Heart left ventricle (tissue), 16 donors: Measurements from ENCODE around the gene HACD2. TPM values are rescaled to one million over a fixed set of nuclear protein-coding genes. Genes with fewer than 3 reads are reported as not detected.

Experiments used
- ATAC-seq, 4 donors: fragments of 200-7000 bp; cut with Tn5 transposase; one replicate each; pipeline ENCODE4 v1.9.1; 2020 to 2022; ENCODE audit warnings: moderate library complexity in 4 of 4, mild to moderate bottlenecking in 3 of 4, moderate number of reproducible peaks in 1 of 4
- DNase-seq, 5 donors: peaks; one replicate each; pipeline ENCODE4 v3.0.0-alpha.2; 2020
- H3K27ac ChIP-seq, 12 donors: fragments of 200-600 bp; sonication (generic) in 4 of 12; one replicate each; pipeline versions ENCODE4 v1.5.0 to v1.8.0; 2016 to 2022; ENCODE audit warnings: mild to moderate bottlenecking in 2 of 12
- H3K27me3 ChIP-seq, 9 donors: fragments of 200-600 bp; sonication (generic) in 2 of 9; one replicate each; pipeline versions ENCODE4 v1.5.1 to v1.8.0; 2016 to 2022; ENCODE audit warnings: mild to moderate bottlenecking in 3 of 9
- H3K36me3 ChIP-seq, 9 donors: fragments of 200-600 bp; sonication (generic) in 2 of 9; one replicate each; pipeline versions ENCODE4 v1.5.0 to v1.8.0; 2018 to 2022; ENCODE audit warnings: mild to moderate bottlenecking in 2 of 9
- H3K4me1 ChIP-seq, 12 donors: fragments of 200-600 bp; sonication (generic) in 4 of 12; one replicate each; pipeline versions ENCODE4 v1.5.0 to v1.8.0; 2016 to 2022; ENCODE audit warnings: mild to moderate bottlenecking in 3 of 12
- H3K4me3 ChIP-seq, 12 donors: fragments of 200-600 bp; sonication (generic) in 4 of 12; one replicate each; pipeline versions ENCODE4 v1.5.0 to v1.8.0; 2017 to 2022; ENCODE audit warnings: mild to moderate bottlenecking in 9 of 12, moderate library complexity in 4 of 12
- H3K9me3 ChIP-seq, 12 donors: fragments of 200-600 bp; sonication (generic) in 4 of 12; one replicate each; pipeline versions ENCODE4 v1.5.0 to v1.8.0; 2016 to 2022; ENCODE audit warnings: mild to moderate bottlenecking in 1 of 12
- POLR2A ChIP-seq, 2 donors: fragments of 450-650 bp; IDR thresholded peaks; one replicate each; pipeline ENCODE4 v1.6.1; 2017; ENCODE audit warnings: antibody characterized with exemption in 2 of 2, mild to moderate bottlenecking in 2 of 2, moderate library complexity in 2 of 2
- WGBS, 4 donors: extraction: QIAGEN DNeasy Blood & Tissue Kit in 2 of 4; methylation state at CpG; one replicate each; pipeline versions ENCODE4 v1.1.5 to v1.1.7; 2013 to 2018; 5-methylcytosine and 5-hydroxymethylcytosine counted together
- intact Hi-C, 10 donors: fragments of 100-400 bp; cut with DNase I; formaldehyde crosslinking; loops; one replicate each; pipeline versions ENCODE4 v1.11.1 to v1.14.2; 2022
- polyA plus RNA-seq, 2 donors: library from polyadenylated mRNA; stranded (reverse); fragments of 200-250 nt; gene quantifications; one replicate each; pipeline ENCODE4 v1.2.3, GENCODE V29; 2013
- total RNA-seq, 9 donors: library from RNA; depleted of rRNA in 2 of 9; stranded (reverse); fragments of >200 nt in 2 of 9; fragmentation: NEBNext Ultra II Directional in 3 of 9; extraction: Animal tissue kit (Norgen Biotek cat#: 25700) in 3 of 9; gene quantifications; one replicate each; pipeline versions ENCODE4 v1.1.0 to v1.2.4, GENCODE V29; 2016 to 2023
- TF ChIP-seq, protein P1 (sequence below), 12 donors: fragments of 200-600 bp; sonication (generic) in 4 of 12; IDR thresholded peaks; one replicate each; pipeline versions ENCODE4 v1.5.0 to v1.8.0; 2018 to 2022; ENCODE audit warnings: antibody characterized with exemption in 12 of 12, mild to moderate bottlenecking in 5 of 12
- donor health status: ischemic (EF 13 %, LVEDD 7.1; RV severe dilation, severe dysfunction).
- donor health status: healthy with polysubstance abuse.
- donor health status: DM: no; HTN: yes; CAD: no.
- donor health status: DM: no; HTN: no; CAD: no.
- donor health status: ischemic (EF 25% LVEDD 6.9; RV normal size, moderate dysfunction).
- donor health status: ischemic (EF 25% LVEDD 5.7; RV mildly dilated, moderate dysfunction).
- donor health status: healthy.
- donor health status: DM: yes; HTN: yes; CAD: no.
- donor health status: ischemic (EF 35%, LVEDD 5.7; RV mildly dilated, moderate dysfunction).
- donor health status: nonischemic (EF 11% LVEDD 7.7; RV severe dilation, severe dysfunction).
- donor health status: DM: yes; HTN: yes; CAD: no.
- donor health status: PGD.
- donor health status: ischemic (EF 29% LVEDD 5.4; RV normal size, mild dysfunction).
- donor health status: nonischemic (EF 23%, LVEDD 6.1; RV moderate dilation, normal function).

Gene HACD2
- total and polyA plus RNA-seq, 11 donors = 5.6 to 23.3 (median 9.7) TPM

DNA sequence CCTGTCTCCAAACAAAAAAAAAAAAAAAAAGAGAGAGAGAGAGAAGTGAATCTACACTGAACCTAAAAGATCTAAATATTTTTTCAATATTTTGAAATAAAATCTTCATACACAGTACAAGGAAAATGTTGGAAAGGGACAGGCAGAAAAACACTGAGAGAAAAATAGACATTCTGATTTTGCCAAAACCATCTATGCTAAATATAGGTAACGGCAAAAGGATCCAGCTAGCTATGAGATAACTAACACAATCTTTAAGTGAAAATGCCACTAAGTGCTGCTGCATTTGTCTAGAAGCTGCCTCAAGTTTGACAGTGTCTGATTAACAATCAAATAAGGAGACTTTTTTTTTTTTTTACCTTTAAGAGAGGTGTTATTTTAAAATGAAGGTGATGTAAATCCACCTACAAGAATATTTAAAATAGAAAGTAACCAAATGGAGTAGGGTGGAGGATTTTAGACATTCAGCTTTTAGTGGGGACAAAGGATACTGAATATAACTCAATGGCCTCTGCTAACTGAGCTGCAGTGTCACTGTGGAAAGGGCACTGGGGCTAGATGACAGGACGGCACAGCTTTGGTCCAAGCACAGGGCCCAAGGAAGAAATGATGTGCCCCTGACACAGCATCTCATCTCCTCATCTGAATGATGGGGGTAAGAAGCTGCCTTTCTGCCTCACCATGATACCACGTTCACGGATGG, 62.4 kb downstream of the HACD2 start:
- DNase-seq (no peak), ATAC-seq (peak; percentile 22 to 52 (median 38))
- TF ChIP-seq, protein P1, sequence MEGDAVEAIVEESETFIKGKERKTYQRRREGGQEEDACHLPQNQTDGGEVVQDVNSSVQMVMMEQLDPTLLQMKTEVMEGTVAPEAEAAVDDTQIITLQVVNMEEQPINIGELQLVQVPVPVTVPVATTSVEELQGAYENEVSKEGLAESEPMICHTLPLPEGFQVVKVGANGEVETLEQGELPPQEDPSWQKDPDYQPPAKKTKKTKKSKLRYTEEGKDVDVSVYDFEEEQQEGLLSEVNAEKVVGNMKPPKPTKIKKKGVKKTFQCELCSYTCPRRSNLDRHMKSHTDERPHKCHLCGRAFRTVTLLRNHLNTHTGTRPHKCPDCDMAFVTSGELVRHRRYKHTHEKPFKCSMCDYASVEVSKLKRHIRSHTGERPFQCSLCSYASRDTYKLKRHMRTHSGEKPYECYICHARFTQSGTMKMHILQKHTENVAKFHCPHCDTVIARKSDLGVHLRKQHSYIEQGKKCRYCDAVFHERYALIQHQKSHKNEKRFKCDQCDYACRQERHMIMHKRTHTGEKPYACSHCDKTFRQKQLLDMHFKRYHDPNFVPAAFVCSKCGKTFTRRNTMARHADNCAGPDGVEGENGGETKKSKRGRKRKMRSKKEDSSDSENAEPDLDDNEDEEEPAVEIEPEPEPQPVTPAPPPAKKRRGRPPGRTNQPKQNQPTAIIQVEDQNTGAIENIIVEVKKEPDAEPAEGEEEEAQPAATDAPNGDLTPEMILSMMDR (IDR thresholded peaks at IDR 0.05) = no peak
- no peak for TF ChIP-seq POLR2A (IDR thresholded peaks at IDR 0.05)
- Histone ChIP-seq H3K27ac (peak overlapping the region in 5 of 12 donors; percentile 1 to 36 (median 11)), H3K4me1 (peaks cover 0 to 30% (median 24%) of the 10 kb centered on the region in 12 donors), H3K4me3 (no peak overlapping the region), H3K9me3 (no peaks in the 10 kb centered on the region), H3K27me3 (no peaks in the 10 kb centered on the region), H3K36me3 (peaks cover 0 to 26% (median 13%) of the 10 kb centered on the region in 9 donors)
- 51 to 64% (median 59%) methylated on average over 4 of the region's 4 CpGs for WGBS, 4 donors
- intact Hi-C loops = no loop called here

DNA sequence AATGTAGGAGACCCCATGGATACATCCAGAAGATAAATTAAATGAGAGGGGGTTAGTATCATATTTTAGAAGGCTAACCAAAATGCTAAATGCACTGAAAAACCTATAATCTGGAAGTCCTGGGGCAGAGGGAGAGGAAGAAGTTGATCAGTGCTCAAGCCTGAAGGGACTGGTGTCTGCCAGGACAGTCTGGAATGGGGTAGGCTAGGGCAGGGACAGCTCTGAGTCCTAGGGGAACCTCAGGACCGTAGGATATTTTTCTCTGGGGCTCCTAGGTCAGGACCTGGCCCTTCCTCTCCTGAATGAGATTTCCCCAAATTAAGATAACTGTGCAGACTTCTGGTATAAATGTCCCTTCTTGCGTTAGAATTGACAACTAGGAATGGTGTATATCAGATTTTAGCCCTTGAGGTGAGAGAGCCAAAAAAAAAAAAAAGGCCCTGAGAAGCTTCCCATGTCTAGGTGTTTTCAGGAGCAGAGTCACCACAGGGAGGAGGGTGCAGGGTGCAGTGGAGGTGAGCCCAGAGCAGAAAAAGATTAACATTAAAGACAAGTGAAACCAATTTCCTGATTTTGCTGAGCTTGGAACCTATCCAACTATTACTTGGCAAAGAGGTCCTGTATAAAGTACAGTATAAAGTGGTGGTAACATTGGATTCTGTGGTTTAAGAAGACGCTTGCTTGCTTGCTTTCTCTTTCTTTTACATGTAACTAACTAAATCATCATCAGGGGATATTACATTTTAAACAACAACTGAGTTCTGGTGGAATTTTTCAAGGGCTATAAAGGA, 63.5 kb downstream of the HACD2 start:
- 55 to 63% (median 59%) methylated on average over 3 of the region's 3 CpGs for WGBS, 4 donors
- intact Hi-C loops = no loop called here
- H3K4me1 ChIP-seq = peaks cover 0 to 30% (median 24%) of the 10 kb centered on the region in 12 donors
- H3K9me3 ChIP-seq = no peaks in the 10 kb centered on the region
- no peak overlapping the region for H3K27ac ChIP-seq
- DNase-seq (no peak), ATAC-seq (peak in 2 of 4 donors; percentile 11 to 36)
- H3K36me3 ChIP-seq = peaks cover 0 to 15% (median 3%) of the 10 kb centered on the region in 9 donors
- TF ChIP-seq POLR2A (IDR thresholded peaks at IDR 0.05) = no peak
- TF ChIP-seq, protein P1 (IDR thresholded peaks at IDR 0.05) = no peak
- H3K27me3 ChIP-seq = no peaks in the 10 kb centered on the region
- no peak overlapping the region for H3K4me3 ChIP-seq

DNA sequence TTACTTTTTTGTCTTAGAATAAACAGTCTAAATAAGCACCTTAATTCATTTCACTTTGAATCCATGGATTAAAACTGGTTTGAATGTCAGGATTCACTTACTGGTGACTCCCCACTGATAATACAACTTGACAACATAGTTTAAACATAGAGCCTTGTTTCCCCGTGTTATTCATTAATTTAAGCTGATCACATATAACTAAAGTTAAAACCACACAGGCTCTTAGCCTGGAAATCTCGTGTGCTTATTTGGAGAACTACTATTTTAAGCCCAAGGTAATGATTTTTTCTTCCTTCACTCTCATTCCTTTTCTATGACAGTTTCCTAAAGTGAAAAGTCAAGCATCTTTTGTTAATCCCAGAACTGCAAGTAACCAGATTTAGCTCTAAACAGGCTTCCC, 64.2 kb downstream of the HACD2 start:
- intact Hi-C loops = no loop called here
- peaks cover 0 to 8% (median 0%) of the 10 kb centered on the region in 9 donors for H3K36me3 ChIP-seq
- H3K27ac ChIP-seq = no peak overlapping the region
- H3K4me1 ChIP-seq = peaks cover 0 to 30% (median 24%) of the 10 kb centered on the region in 12 donors
- ATAC-seq (no peak), DNase-seq (no peak)
- H3K9me3 ChIP-seq = no peaks in the 10 kb centered on the region
- H3K27me3 ChIP-seq = no peaks in the 10 kb centered on the region
- WGBS, 4 donors = 47 to 65% (median 58%) methylated on average over 2 of the region's 2 CpGs
- no peak overlapping the region for H3K4me3 ChIP-seq
- no peak for TF ChIP-seq POLR2A (IDR thresholded peaks at IDR 0.05)
- TF ChIP-seq, protein P1 (IDR thresholded peaks at IDR 0.05) = no peak

DNA sequence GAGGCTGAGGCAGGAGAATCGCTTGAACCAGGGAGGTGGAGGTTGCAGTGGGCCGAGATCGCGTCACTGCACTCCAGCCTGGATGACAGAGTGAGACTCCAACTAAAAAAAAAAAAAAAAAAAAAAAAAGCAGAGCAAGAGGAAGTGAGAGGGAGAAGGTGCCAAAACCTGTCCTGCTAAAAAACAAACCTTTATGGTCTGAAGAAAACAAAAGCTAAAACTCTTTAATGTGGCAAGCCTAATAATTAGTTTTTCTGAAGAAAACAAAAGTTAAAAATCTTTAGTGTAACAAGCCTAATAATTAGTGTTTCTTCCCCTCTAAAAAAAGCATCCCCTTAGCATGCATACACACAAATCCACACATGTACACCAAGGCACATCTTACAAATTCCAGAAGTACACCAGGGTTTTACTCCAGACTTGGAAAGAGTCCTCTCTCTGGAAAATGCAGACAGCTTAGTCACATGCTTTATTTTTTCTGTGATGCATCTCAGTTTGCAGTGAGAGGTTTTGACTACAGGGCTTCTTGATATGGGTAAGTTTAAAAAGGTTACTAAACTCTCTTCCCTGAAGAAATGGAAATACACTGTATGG, 65.9 kb downstream of the HACD2 start:
- H3K9me3 ChIP-seq = no peaks in the 10 kb centered on the region
- H3K4me1 ChIP-seq = peaks cover 0 to 29% (median 23%) of the 10 kb centered on the region in 12 donors
- H3K27ac ChIP-seq = no peak overlapping the region
- no peak overlapping the region for H3K4me3 ChIP-seq
- intact Hi-C loops = no loop called here
- no peaks in the 10 kb centered on the region for H3K27me3 ChIP-seq
- ATAC-seq (no peak), DNase-seq (no peak)
- WGBS, 4 donors = 72 to 83% (median 76%) methylated on average over 4 of the region's 4 CpGs
- TF ChIP-seq, protein P1 (IDR thresholded peaks at IDR 0.05) = no peak
- no peak for TF ChIP-seq POLR2A (IDR thresholded peaks at IDR 0.05)
- peaks cover 0 to 5% (median 0%) of the 10 kb centered on the region in 9 donors for H3K36me3 ChIP-seq
